WERI-Rb-1 (cell line): Measurements from ENCODE around the gene PDE10A.
"Not testable (repeated sequence)": the region's sequence is repeated elsewhere in the genome, so short reads cannot be mapped to it uniquely, and the experiment has no call there.

Experiments used
- DNase-seq: peaks from one replicate; pipeline ENCODE4 v3.0.0-alpha.2; 2020
- H3K27ac ChIP-seq: fragments of 250-450 bp; sonication (Bioruptor Pico); 2 replicates; pipeline ENCODE4 v1.5.1; 2020; ENCODE audit warnings: mild to moderate bottlenecking, moderate library complexity
- H3K27me3 ChIP-seq: fragments of 250-450 bp; sonication (Bioruptor Pico); 2 replicates; pipeline ENCODE4 v1.5.1; 2021; ENCODE audit warnings: mild to moderate bottlenecking, low read depth, moderate library complexity; ENCODE audit not compliant: insufficient read depth, severe bottlenecking
- H3K36me3 ChIP-seq: fragments of 250-450 bp; sonication (Bioruptor Pico); 2 replicates; pipeline ENCODE4 v1.5.1; 2020; ENCODE audit warnings: mild to moderate bottlenecking, moderate library complexity
- H3K4me3 ChIP-seq: 2 replicates; pipeline ENCODE4 v1.5.1; 2011; ENCODE audit warnings: low read depth, mild to moderate bottlenecking, control low read depth, low read length
- H3K9me3 ChIP-seq: fragments of 250-450 bp; sonication (Bioruptor Pico); 2 replicates; pipeline ENCODE4 v1.5.1; 2021; ENCODE audit warnings: mild to moderate bottlenecking, moderate library complexity; ENCODE audit not compliant: severe bottlenecking
- TF ChIP-seq, protein P1 (sequence below): IDR thresholded peaks from 2 replicates; pipeline ENCODE4 v1.5.1; 2011; ENCODE audit warnings: low read depth, mild to moderate bottlenecking, control low read depth, inconsistent platforms, low read length

The PDE10A gene

DNA sequence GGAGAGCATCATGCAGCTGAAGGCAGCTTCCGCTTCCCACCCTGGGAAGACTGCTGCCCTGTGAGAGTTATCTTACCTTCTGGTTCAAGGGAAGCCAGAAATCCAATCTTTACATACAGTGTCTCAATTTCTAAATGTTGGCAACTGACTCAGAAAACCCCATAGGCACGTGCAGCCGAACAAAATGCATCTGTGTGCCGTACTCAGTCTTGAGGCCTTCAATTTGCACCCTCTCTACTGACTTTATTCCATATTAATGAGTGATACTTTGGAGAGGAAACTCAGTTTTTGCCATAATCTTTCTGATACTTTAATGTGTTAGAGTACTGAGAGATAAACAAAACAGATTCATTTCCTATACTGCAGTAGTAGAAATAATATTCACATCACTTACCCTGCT, 181.1 kb downstream of the PDE10A start:
- TF ChIP-seq, protein P1, sequence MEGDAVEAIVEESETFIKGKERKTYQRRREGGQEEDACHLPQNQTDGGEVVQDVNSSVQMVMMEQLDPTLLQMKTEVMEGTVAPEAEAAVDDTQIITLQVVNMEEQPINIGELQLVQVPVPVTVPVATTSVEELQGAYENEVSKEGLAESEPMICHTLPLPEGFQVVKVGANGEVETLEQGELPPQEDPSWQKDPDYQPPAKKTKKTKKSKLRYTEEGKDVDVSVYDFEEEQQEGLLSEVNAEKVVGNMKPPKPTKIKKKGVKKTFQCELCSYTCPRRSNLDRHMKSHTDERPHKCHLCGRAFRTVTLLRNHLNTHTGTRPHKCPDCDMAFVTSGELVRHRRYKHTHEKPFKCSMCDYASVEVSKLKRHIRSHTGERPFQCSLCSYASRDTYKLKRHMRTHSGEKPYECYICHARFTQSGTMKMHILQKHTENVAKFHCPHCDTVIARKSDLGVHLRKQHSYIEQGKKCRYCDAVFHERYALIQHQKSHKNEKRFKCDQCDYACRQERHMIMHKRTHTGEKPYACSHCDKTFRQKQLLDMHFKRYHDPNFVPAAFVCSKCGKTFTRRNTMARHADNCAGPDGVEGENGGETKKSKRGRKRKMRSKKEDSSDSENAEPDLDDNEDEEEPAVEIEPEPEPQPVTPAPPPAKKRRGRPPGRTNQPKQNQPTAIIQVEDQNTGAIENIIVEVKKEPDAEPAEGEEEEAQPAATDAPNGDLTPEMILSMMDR: no peak
- no peaks in the 10 kb centered on the region for H3K36me3 ChIP-seq
- no peak overlapping the region for H3K4me3 ChIP-seq
- DNase-seq: no peak
- peaks cover 69% of the 10 kb centered on the region for H3K27me3 ChIP-seq
- H3K9me3 ChIP-seq: no peaks in the 10 kb centered on the region
- no peak overlapping the region for H3K27ac ChIP-seq

GRCh38 chr6:165480916-165481315, 182.1 kb downstream of the PDE10A start:
- TF ChIP-seq, protein P1: no peak
- Histone ChIP-seq H3K9me3 (no peaks in the 10 kb centered on the region), H3K4me3 (no peak overlapping the region), H3K36me3 (no peaks in the 10 kb centered on the region), H3K27me3 (peaks cover 70% of the 10 kb centered on the region), H3K27ac (no peak overlapping the region)
- DNase-seq: no peak

DNA sequence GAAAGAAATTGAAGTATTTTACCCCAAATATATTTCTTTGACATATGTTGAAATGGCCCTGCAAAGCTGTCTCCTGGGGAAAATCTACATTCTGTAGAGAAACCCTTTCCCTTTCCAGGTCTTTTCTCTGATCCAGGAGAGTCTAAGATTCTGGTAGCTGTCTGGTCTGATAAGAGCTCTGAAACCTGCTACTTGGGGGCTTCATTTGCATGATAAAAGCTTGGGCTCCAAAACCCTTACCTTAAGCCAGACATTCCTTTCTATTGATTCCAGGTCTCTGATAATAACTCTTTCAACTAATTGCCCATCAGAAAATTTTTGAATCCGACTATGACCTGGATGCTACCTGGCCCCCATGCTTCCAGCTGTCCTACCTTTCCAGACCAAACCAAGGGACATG, 184.5 kb downstream of the PDE10A start:
- Histone ChIP-seq H3K9me3 (no peaks in the 10 kb centered on the region), H3K27ac (no peak overlapping the region), H3K36me3 (no peaks in the 10 kb centered on the region), H3K27me3 (peaks cover 79% of the 10 kb centered on the region), H3K4me3 (no peak overlapping the region)
- TF ChIP-seq, protein P1: no peak
- no peak for DNase-seq

DNA sequence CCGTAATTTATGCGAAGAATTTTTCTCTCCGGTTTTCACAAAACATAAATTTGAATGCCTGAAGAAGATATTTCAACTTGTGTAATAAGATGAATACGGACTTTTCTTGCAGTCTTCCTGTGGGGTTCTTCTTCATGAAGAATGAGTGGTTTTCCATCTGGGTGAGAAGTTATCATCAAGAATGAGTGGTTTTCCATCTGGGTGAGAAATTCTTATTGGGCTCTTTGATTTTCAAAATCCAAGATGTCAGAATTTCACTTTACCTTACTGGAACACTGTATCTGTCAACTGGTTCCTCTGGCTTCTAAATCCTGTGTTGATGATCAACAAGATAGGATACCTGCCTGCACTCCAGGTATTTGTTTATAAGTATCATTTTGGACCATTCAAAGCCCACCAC, 193.6 kb downstream of the PDE10A start:
- TF ChIP-seq, protein P1: no peak
- no peak for DNase-seq
- no peak overlapping the region for H3K4me3 ChIP-seq
- H3K9me3 ChIP-seq: peaks cover 3% of the 10 kb centered on the region
- H3K27me3 ChIP-seq: peaks cover 56% of the 10 kb centered on the region
- H3K27ac ChIP-seq: no peak overlapping the region
- no peaks in the 10 kb centered on the region for H3K36me3 ChIP-seq

- TF ChIP-seq, protein P1: no peak
- no peak for DNase-seq
- Histone ChIP-seq H3K27me3 (peaks cover 53% of the 10 kb centered on the region), H3K36me3 (no peaks in the 10 kb centered on the region), H3K9me3 (peaks cover 8% of the 10 kb centered on the region), H3K27ac (no peak overlapping the region), H3K4me3 (no peak overlapping the region)
These were observed 194.5 kb downstream of the PDE10A start for GRCh38 chr6:165468340-165469235.

DNA sequence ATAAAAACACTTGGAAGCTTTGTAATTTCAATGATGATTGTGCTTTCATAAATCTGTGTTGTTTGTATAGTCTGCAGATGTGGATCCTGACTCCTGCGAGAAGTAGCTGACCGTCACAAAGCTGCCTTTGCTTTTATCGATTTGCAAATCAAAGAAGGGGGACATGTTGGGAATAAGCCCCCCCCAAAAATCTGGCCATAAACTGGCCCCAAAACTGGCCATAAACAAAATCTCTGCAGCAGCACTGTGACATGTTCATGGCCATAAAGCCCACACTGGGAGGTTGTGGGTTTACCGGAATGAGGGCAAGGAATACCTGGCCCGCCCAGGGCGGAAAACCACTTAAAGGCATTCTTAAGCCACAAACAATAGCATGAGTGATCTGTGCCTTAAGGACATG, 199.5 kb downstream of the PDE10A start:
- H3K27me3 ChIP-seq: peaks cover 34% of the 10 kb centered on the region
- not testable (repeated sequence) for H3K4me3 ChIP-seq, H3K27ac ChIP-seq, H3K36me3 ChIP-seq, DNase-seq
- peaks cover 16% of the 10 kb centered on the region for H3K9me3 ChIP-seq

GRCh38 chr6:165459605-165460301, 203.3 kb downstream of the PDE10A start:
- Histone ChIP-seq H3K9me3 (peaks cover 13% of the 10 kb centered on the region), H3K27me3 (peaks cover 50% of the 10 kb centered on the region)
- not testable (repeated sequence) for H3K4me3 ChIP-seq, DNase-seq, H3K36me3 ChIP-seq, H3K27ac ChIP-seq
